Measurements from ENCODE around the gene APBB2. TPM values are rescaled to one million over a fixed set of nuclear protein-coding genes. Genes with fewer than 3 reads are reported as not detected.

APBB2 gene
- total and polyA plus RNA-seq, 12 donors, result 5.2 to 35.4 (median 26.3) TPM

DNA sequence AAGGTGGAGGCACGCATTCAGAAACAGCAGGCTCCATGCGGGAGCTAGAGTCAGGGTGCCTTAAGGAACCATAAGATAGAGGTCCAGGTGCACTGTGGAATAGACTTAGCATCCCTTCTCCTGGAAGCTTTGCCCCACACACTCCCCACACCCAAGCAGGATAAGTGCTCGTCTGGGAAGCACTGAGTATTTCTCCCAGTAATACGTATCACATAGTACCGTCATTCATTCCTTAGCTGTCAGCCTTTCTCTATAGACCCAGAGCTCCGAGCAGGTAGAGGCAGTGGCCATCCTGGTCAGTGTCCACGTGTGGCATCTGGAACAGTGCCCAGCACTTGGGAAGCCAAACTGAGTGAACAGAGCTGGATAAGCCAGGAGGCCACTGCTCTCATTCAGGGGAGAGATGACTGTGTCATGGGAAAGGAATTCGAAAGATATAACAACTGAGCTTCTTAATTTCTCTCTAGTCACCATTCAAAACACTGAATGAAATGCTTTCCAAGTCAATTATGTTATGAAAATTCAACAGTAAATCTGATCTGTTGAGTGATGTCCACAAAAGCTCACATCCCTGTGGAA, 9.9 kb downstream of the APBB2 start:
- Histone ChIP-seq H3K9me3 (peaks cover 0 to 8% (median 0%) of the 10 kb centered on the region in 11 donors), H3K4me3 (peak overlapping the region in 1 of 10 donors; percentile 2), H3K27ac (peak overlapping the region in 8 of 10 donors; percentile 15 to 76 (median 60)), H3K27me3 (no peaks in the 10 kb centered on the region), H3K4me1 (peaks cover 0 to 100% (median 70%) of the 10 kb centered on the region in 9 donors), H3K36me3 (no peaks in the 10 kb centered on the region)
- intact Hi-C loops (cut with DNase I), result loop anchor here in 2 of 10 donors (10.0 kb wide), 1 partner anchor 60 kb away; no protein-coding TSS in a partner anchor
- WGBS, 2 donors, result 51 to 60% methylated on average over 8 of the region's 8 CpGs
- TF ChIP-seq, protein P1, sequence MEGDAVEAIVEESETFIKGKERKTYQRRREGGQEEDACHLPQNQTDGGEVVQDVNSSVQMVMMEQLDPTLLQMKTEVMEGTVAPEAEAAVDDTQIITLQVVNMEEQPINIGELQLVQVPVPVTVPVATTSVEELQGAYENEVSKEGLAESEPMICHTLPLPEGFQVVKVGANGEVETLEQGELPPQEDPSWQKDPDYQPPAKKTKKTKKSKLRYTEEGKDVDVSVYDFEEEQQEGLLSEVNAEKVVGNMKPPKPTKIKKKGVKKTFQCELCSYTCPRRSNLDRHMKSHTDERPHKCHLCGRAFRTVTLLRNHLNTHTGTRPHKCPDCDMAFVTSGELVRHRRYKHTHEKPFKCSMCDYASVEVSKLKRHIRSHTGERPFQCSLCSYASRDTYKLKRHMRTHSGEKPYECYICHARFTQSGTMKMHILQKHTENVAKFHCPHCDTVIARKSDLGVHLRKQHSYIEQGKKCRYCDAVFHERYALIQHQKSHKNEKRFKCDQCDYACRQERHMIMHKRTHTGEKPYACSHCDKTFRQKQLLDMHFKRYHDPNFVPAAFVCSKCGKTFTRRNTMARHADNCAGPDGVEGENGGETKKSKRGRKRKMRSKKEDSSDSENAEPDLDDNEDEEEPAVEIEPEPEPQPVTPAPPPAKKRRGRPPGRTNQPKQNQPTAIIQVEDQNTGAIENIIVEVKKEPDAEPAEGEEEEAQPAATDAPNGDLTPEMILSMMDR (IDR thresholded peaks at IDR 0.05), result no peak
- DNase-seq, result peak; percentile 46 to 66
- peak; percentile 46 to 89 (median 69) for ATAC-seq

DNA sequence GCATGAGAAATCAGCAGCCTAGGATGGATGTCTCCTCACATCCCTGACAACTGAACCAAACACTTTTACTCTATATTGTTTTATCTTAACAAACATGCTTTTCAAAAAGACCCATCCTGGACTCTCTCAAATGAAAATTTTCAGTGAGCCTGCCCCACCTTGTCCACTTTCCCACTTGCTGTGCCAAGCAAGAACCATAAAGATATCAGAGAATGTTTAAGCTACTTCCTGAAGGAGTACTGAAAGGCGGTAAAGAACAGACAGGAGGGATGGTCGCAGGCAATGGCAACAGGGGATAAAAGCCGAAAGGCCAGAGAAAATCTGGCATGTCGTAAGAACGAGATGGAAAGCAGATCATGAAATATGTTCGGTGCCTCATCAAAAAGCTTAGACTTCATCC, 10.5 kb downstream of the APBB2 start:
- Histone ChIP-seq H3K9me3 (peaks cover 0 to 2% (median 0%) of the 10 kb centered on the region in 11 donors), H3K36me3 (no peaks in the 10 kb centered on the region), H3K27me3 (no peaks in the 10 kb centered on the region), H3K27ac (peak overlapping the region in 9 of 10 donors; percentile 15 to 76 (median 60)), H3K4me3 (no peak overlapping the region), H3K4me1 (peaks cover 0 to 100% (median 77%) of the 10 kb centered on the region in 9 donors)
- intact Hi-C loops (cut with DNase I), result loop anchor here in 2 of 10 donors (10.0 kb wide), 1 partner anchor 59 kb away; no protein-coding TSS in a partner anchor
- TF ChIP-seq, protein P1 (IDR thresholded peaks at IDR 0.05), result no peak
- ATAC-seq (no peak), DNase-seq (no peak)
- 82 to 86% methylated on average over 6 of the region's 6 CpGs for WGBS, 2 donors

DNA sequence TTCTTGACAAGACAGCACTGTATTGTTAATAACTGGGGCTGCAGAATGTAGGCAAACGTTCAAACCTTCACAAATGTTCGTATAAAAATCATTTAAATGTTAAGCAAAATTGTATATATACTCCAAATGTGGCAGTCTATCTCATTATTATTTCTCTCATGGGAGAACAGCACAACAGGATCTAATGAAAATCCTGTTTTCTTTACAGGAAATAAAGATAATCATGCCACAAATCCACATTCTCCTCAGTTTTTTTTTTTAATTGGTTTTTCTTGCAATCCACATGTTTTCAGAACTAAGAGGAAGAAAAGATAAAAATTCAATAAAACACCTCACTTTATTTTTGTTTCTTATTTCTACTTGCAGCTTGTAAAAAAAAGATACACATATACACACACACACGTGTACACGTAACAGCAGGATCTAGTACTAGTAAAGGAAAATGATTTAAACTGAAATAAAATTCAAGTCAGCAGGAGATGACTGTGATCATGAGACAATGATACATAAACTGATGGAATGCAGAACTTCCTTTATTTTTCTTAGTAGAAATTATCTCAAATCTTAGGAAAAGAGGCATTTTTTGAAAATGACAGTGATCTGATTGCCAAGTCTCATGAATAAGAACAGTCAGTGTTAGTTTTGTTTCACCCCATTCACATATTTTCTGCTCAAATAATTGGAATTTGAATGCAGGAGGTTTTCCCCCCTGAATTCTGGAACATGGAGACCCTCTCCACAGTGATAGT, 11.3 kb downstream of the APBB2 start:
- H3K9me3 ChIP-seq, result no peaks in the 10 kb centered on the region
- TF ChIP-seq, protein P1 (IDR thresholded peaks at IDR 0.05), result no peak
- no peak for ATAC-seq
- peaks cover 4 to 100% (median 80%) of the 10 kb centered on the region in 9 donors for H3K4me1 ChIP-seq
- H3K27me3 ChIP-seq, result no peaks in the 10 kb centered on the region
- no peaks in the 10 kb centered on the region for H3K36me3 ChIP-seq
- no peak overlapping the region for H3K4me3 ChIP-seq
- WGBS, 2 donors, result 44 to 58% methylated on average over 4 of the region's 4 CpGs
- peak overlapping the region in 7 of 10 donors; percentile 56 to 76 (median 60) for H3K27ac ChIP-seq
- DNase-seq, result no peak
- intact Hi-C loops (cut with DNase I), result loop anchor here in 2 of 10 donors (10.0 kb wide), 1 partner anchor 58 kb away; no protein-coding TSS in a partner anchor

DNA sequence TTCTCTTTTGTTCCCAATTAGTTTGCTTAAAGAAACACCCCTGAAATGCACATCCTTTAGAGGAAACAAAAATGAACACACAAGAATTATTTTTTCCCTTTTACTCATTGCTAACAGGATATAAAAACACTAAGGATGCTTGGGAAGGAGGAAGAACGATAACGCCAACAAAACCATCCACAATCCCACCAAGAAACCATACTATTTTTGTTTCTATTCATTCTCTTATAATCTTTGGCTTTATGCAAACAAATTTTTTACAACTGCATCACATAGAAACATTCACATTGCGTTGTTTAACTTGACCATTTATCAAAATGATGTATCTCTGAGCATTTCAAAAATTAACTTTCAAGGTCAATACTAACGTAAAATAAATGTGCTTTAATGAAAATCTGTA, 12.0 kb downstream of the APBB2 start:
- H3K9me3 ChIP-seq, result no peaks in the 10 kb centered on the region
- peaks cover 6 to 100% (median 80%) of the 10 kb centered on the region in 9 donors for H3K4me1 ChIP-seq
- WGBS, 2 donors, result 57 to 63% methylated on average over 4 of the region's 4 CpGs
- no peak for DNase-seq
- H3K27me3 ChIP-seq, result no peaks in the 10 kb centered on the region
- H3K4me3 ChIP-seq, result no peak overlapping the region
- H3K27ac ChIP-seq, result peak overlapping the region in 6 of 10 donors; percentile 28 to 76 (median 56)
- TF ChIP-seq, protein P1 (IDR thresholded peaks at IDR 0.05), result no peak
- no peaks in the 10 kb centered on the region for H3K36me3 ChIP-seq
- intact Hi-C loops (cut with DNase I), result loop anchor here in 2 of 10 donors (10.0 kb wide), 1 partner anchor 58 kb away; no protein-coding TSS in a partner anchor
- ATAC-seq, result no peak

Measured in heart right ventricle (tissue), 16 donors.